Stomach (tissue), 4 donors: ENCODE data around the gene NOP58.

ENCODE experiments used
- POLR2A ChIP-seq, 4 donors: fragments of 450-650 bp; IDR thresholded peaks; one replicate each; pipeline ENCODE4 v1.6.1; 2016; ENCODE audit warnings: antibody characterized with exemption in 4 of 4, control low read depth in 2 of 4, mild to moderate bottlenecking in 1 of 4, moderate library complexity in 1 of 4
- POLR2AphosphoS5 ChIP-seq, 3 donors: sonication (generic); formaldehyde crosslinking; IDR thresholded peaks; one replicate each; pipeline ENCODE4 v1.6.1; 2016; ENCODE audit warnings: antibody characterized with exemption in 3 of 3
- TF ChIP-seq, protein P1 (sequence below), 7 experiments: fragments of 450-650 bp in 4 of 7; fragments of 200-600 bp in 3 of 7; sonication (generic) in 3 of 7; IDR thresholded peaks; one replicate each; pipeline ENCODE4 v1.5.1; 2016 to 2019; ENCODE audit warnings: antibody characterized with exemption in 7 of 7, control low read depth in 2 of 7, mild to moderate bottlenecking in 1 of 7

DNA sequence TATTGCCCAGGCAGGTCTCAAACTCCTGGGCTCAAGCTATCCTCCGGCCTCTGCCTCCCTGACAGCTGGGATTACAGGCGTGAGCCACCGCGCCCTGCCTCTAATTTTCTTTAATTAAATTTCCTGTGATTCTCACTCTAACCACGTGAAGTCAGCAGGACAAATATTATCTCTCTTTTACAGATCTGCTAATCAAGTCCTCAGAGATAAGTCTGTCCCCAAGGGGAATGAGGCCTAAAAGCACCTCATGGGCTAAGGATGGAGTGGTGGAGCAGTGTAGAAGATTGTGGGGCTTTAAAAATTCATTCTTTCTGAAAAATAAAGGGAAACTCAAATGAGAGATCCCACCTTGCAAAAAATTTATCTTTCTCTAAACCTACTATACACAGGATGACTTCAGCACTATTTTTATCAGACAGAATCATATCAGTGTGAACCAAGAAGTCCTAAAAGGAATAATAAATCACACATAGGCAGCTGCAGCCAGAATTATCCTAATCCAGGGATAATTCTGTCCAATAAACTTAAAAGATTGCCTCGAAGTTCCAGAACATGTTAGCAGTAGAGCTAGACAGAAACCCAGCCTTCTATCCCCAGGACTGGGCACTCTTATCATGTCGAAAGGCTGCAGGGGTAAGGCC is 72.3 kb downstream of the NOP58 start:
- TF ChIP-seq POLR2A (IDR thresholded peaks at IDR 0.05), result no peak
- TF ChIP-seq POLR2AphosphoS5 (IDR thresholded peaks at IDR 0.05), result no peak
- TF ChIP-seq, protein P1, sequence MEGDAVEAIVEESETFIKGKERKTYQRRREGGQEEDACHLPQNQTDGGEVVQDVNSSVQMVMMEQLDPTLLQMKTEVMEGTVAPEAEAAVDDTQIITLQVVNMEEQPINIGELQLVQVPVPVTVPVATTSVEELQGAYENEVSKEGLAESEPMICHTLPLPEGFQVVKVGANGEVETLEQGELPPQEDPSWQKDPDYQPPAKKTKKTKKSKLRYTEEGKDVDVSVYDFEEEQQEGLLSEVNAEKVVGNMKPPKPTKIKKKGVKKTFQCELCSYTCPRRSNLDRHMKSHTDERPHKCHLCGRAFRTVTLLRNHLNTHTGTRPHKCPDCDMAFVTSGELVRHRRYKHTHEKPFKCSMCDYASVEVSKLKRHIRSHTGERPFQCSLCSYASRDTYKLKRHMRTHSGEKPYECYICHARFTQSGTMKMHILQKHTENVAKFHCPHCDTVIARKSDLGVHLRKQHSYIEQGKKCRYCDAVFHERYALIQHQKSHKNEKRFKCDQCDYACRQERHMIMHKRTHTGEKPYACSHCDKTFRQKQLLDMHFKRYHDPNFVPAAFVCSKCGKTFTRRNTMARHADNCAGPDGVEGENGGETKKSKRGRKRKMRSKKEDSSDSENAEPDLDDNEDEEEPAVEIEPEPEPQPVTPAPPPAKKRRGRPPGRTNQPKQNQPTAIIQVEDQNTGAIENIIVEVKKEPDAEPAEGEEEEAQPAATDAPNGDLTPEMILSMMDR (IDR thresholded peaks at IDR 0.05), result no peak
